Loucy (cell line): ENCODE data around the gene TAF13.

ENCODE experiments used
- CTCF ChIP-seq: fragments of 200-600 bp; sonication (generic); conservative IDR thresholded peaks from 2 replicates; pipeline ENCODE4 v1.5.1; 2014; ENCODE audit warnings: mild to moderate bottlenecking, antibody characterized with exemption, low read length
- EZH2phosphoT487 ChIP-seq: fragments of 200-600 bp; IDR thresholded peaks from 2 replicates; pipeline ENCODE4 v1.6.1; 2018; ENCODE audit warnings: antibody characterized with exemption, mild to moderate bottlenecking, moderate library complexity, borderline replicate concordance

GRCh38 chr1:109067883-109068282 lies 7.9 kb downstream of the TAF13 start:
- TF ChIP-seq CTCF (no peak), EZH2phosphoT487 (no peak)
